Measurements from ENCODE around the gene GET4.

DNA sequence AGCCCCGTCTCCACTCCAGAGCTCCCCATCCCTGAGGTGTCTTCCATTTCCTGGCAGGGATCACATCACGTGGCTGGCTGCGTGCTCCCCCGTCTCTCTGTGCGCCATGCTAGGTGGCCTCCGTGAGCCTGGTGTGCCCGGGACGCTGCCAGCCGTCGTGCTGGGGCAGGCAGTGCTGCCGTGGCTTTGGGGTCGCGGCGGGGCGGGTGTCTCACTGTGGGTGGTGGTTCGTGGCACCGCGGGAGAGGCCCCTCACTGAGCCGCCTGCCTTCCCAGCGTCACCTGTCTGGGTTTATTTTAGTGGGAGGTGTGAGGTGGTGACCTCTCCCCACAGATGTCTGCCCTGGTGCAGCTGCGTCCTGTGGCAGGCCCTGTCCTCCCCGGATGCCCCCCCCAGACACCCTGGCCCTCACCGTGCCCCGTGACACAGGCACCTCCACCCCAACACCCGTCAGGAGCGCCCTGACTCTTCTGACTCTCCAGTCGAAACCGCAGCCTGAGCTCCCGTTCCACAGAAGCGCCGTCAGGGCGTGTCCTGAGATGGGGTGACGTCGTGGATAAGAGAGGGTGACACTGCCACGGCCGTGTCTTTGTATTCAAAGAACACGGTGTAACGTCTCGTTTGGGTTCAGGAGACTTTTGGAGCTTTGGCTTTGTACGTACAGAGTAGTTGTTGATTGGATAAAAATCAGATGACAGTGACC, 18.0 kb downstream of the GET4 start:
- TF ChIP-seq YY1 (IDR thresholded peaks at IDR 0.05; ENCODE audit: insufficient read depth, insufficient read length), result no peak
- no peak for TF ChIP-seq ZNF274 (IDR thresholded peaks at IDR 0.05; ENCODE audit: low read depth, low read length)
